H9 (cell line): ENCODE data around the gene COA1. TPM values are rescaled to one million over a fixed set of nuclear protein-coding genes. Genes with fewer than 3 reads are reported as not detected.

Experiments
- DNase-seq: peaks from one replicate; pipeline ENCODE4 v3.0.0-alpha.2; 2017
- H2AFZ ChIP-seq: one replicate; pipeline ENCODE4 v1.6.1; 2013; ENCODE audit warnings: mild to moderate bottlenecking, low read length, control low read depth, moderate library complexity
- H2AK5ac ChIP-seq: 2 replicates; pipeline ENCODE4 v1.6.1; 2013; ENCODE audit warnings: low read length, control low read depth, mixed read lengths; ENCODE audit not compliant: insufficient read length
- H2BK120ac ChIP-seq: one replicate; pipeline ENCODE4 v1.6.1; 2013; ENCODE audit warnings: low read depth, mild to moderate bottlenecking, low read length, control low read depth, inconsistent platforms; ENCODE audit not compliant: poor library complexity, severe bottlenecking
- H2BK12ac ChIP-seq: 2 replicates; pipeline ENCODE4 v1.6.1; 2013; ENCODE audit warnings: low read length, control low read depth, mixed read lengths, low read depth; ENCODE audit not compliant: insufficient read length
- H2BK15ac ChIP-seq: 2 replicates; pipeline ENCODE4 v1.6.1; 2013; ENCODE audit warnings: low read depth, low read length, control low read depth
- H2BK20ac ChIP-seq: one replicate; pipeline ENCODE4 v1.6.1; 2013; ENCODE audit warnings: low read depth, mild to moderate bottlenecking, low read length, control low read depth, inconsistent platforms; ENCODE audit not compliant: poor library complexity, severe bottlenecking
- H2BK5ac ChIP-seq: 2 replicates; pipeline ENCODE4 v1.6.1; 2013; ENCODE audit warnings: low read length, control low read depth, mixed read lengths; ENCODE audit not compliant: insufficient read length
- H3K14ac ChIP-seq: 2 replicates; pipeline ENCODE4 v1.6.1; 2013; ENCODE audit warnings: low read length, control low read depth; ENCODE audit not compliant: insufficient read depth
- H3K18ac ChIP-seq: 2 replicates; pipeline ENCODE4 v1.6.1; 2013; ENCODE audit warnings: low read depth, mild to moderate bottlenecking, mixed read lengths, low read length, control low read depth; ENCODE audit not compliant: insufficient read length
- H3K23ac ChIP-seq: 2 replicates; pipeline ENCODE4 v1.6.1; 2013; ENCODE audit warnings: low read length, control low read depth, mixed read lengths, low read depth; ENCODE audit not compliant: insufficient read length
- H3K23me2 ChIP-seq: 2 replicates; pipeline ENCODE4 v1.6.1; 2013; ENCODE audit warnings: low read depth, mild to moderate bottlenecking, mixed read lengths, low read length, control low read depth; ENCODE audit not compliant: insufficient read length, poor library complexity, severe bottlenecking
- H3K27ac ChIP-seq: 2 replicates; pipeline ENCODE4 v1.5.1; 2013; ENCODE audit warnings: low read length, control low read depth, mixed read lengths, low read depth; ENCODE audit not compliant: insufficient read length
- H3K27me3 ChIP-seq: 2 replicates; pipeline ENCODE4 v1.6.1; 2013; ENCODE audit warnings: low read length, control low read depth, inconsistent platforms; ENCODE audit not compliant: insufficient read depth
- H3K4ac ChIP-seq: 2 replicates; pipeline ENCODE4 v1.6.1; 2013; ENCODE audit warnings: low read depth, mild to moderate bottlenecking, control low read depth, inconsistent platforms, low read length, moderate library complexity
- H3K4me1 ChIP-seq: 2 replicates; pipeline ENCODE4 v1.6.1; 2013; ENCODE audit warnings: low read length, control low read depth, inconsistent platforms; ENCODE audit not compliant: insufficient read depth
- H3K4me2 ChIP-seq: 2 replicates; pipeline ENCODE4 v1.6.1; 2013; ENCODE audit warnings: low read length, control low read depth, mixed read lengths; ENCODE audit not compliant: insufficient read length, insufficient read depth
- H3K56ac ChIP-seq: 2 replicates; pipeline ENCODE4 v1.6.1; 2013; ENCODE audit warnings: low read depth, mild to moderate bottlenecking, mixed read lengths, low read length, control low read depth; ENCODE audit not compliant: insufficient read length
- H3K79me1 ChIP-seq: 2 replicates; pipeline ENCODE4 v1.6.1; 2013; ENCODE audit warnings: low read depth, mild to moderate bottlenecking, moderate library complexity, low read length, control low read depth, inconsistent platforms; ENCODE audit not compliant: insufficient read depth, poor library complexity, severe bottlenecking
- H3K79me2 ChIP-seq: 2 replicates; pipeline ENCODE4 v1.6.1; 2013; ENCODE audit warnings: low read length, control low read depth, inconsistent platforms; ENCODE audit not compliant: insufficient read depth
- H3K9ac ChIP-seq: 2 replicates; pipeline ENCODE4 v1.6.1; 2013; ENCODE audit warnings: low read length, control low read depth, mixed read lengths; ENCODE audit not compliant: insufficient read length; ENCODE audit errors: extremely low read depth
- H3K9me3 ChIP-seq: one replicate; pipeline ENCODE4 v1.6.1; 2013; ENCODE audit warnings: low read depth, low read length, inconsistent platforms; ENCODE audit not compliant: control insufficient read depth
- H3T11ph ChIP-seq: one replicate; pipeline ENCODE4 v1.6.1; 2013; ENCODE audit warnings: mild to moderate bottlenecking, low read length, control low read depth, inconsistent platforms
- H4K20me1 ChIP-seq: one replicate; pipeline ENCODE4 v1.6.1; 2013; ENCODE audit not compliant: control insufficient read depth, insufficient read length, insufficient read depth
- H4K5ac ChIP-seq: 2 replicates; pipeline ENCODE4 v1.6.1; 2013; ENCODE audit warnings: low read depth, mild to moderate bottlenecking, mixed read lengths, low read length, control low read depth; ENCODE audit not compliant: insufficient read length
- H4K8ac ChIP-seq: replicated peaks from 2 replicates; pipeline ENCODE4 v1.6.1; 2013; ENCODE audit warnings: low read length, control low read depth, mixed read lengths, low read depth; ENCODE audit not compliant: insufficient read length
- H4K91ac ChIP-seq: 2 replicates; pipeline ENCODE4 v1.6.1; 2013; ENCODE audit warnings: low read depth, mild to moderate bottlenecking, moderate library complexity, mixed read lengths, low read length, control low read depth; ENCODE audit not compliant: insufficient read length
- H3K27ac Mint-ChIP-seq, 3 experiments: 2 replicates in 2 of 3; 3 replicates in 1 of 3; pipeline ENCODE4 v1.8.0; 2020 to 2021; ENCODE audit warnings: mixed read lengths in 3 of 3, mild to moderate bottlenecking in 1 of 3, moderate library complexity in 1 of 3
- H3K27me3 Mint-ChIP-seq: 2 replicates; pipeline ENCODE4 v1.8.0; 2021; ENCODE audit warnings: low read depth, mild to moderate bottlenecking, moderate library complexity, mixed read lengths
- H3K36me3 Mint-ChIP-seq, 3 experiments: 2 replicates in 2 of 3; 3 replicates in 1 of 3; pipeline ENCODE4 v1.8.0; 2020 to 2021; ENCODE audit warnings: low read depth in 3 of 3, mixed read lengths in 3 of 3; ENCODE audit not compliant: insufficient read depth in 1 of 3
- H3K4me1 Mint-ChIP-seq, 2 experiments: 2 replicates each; pipeline ENCODE4 v1.8.0; 2020; ENCODE audit warnings: mixed read lengths in 2 of 2
- H3K4me3 Mint-ChIP-seq, 2 experiments: 2 replicates in 1 of 2; 3 replicates in 1 of 2; pipeline ENCODE4 v1.8.0; 2020 to 2021; ENCODE audit warnings: mild to moderate bottlenecking in 2 of 2, mixed read lengths in 2 of 2, moderate library complexity in 1 of 2
- H3K9me3 Mint-ChIP-seq, 2 experiments: 2 replicates in 1 of 2; 3 replicates in 1 of 2; pipeline ENCODE4 v1.8.0; 2020; ENCODE audit warnings: mild to moderate bottlenecking in 2 of 2, mixed read lengths in 2 of 2, moderate library complexity in 1 of 2
- WGBS: extraction: QIAGEN DNeasy Blood & Tissue Kit; methylation state at CpG from one replicate; pipeline ENCODE4 v1.1.7; 2013; ENCODE audit warnings: missing lambda C conversion rate, low lambda C conversion rate, mixed read lengths; ENCODE audit not compliant: insufficient read length; ENCODE audit errors: extremely low coverage; 5-methylcytosine and 5-hydroxymethylcytosine counted together
- total RNA-seq: library from RNA; stranded (reverse); gene quantifications from 2 replicates; pipeline ENCODE4 v1.2.1, GENCODE V29; 2021
- TF ChIP-seq, protein P1 (sequence below): fragments of 200-600 bp; sonication (generic); conservative IDR thresholded peaks from 3 replicates; pipeline ENCODE4 v1.8.0; 2021; ENCODE audit warnings: antibody characterized with exemption, mild to moderate bottlenecking

Gene COA1
- total RNA-seq, 1 experiment from 2014 or later = 138 TPM

DNA sequence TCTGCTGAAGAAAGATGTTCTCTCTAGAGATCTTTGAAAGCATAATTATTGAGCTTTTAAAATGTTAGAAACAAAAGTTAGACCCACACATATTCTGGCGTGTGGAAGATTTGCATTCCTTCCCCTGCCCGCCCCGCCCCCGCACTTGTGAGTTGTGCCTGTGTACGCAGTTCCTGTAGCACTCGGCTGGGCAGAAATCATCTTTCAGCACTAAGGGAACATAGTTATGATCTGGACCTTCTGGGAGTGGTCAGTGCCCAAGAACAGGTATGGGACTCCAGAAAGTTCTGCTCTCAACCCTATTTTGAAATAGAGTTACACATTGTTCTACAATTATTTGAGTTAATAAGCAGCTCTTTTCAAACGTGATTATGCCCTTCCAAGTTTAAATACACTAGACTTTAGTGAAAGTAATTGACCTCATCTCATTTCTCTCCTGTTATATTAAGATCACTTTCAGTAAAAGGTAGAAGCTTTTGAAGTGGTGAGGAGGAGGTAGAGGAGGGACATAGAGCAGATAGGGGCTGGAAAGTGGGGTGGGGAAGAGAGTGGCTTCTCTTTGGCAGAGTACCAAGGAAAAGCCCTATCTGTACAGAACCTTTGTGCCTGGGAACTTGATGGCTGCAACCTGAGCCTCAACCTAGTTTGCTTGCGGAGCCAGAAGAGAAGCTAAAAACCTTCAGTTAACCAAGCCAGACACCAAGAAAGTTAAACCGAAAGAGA lies 34.9 kb upstream of the COA1 start:
- H3K56ac ChIP-seq = no peak overlapping the region
- no peak overlapping the region for H2BK120ac ChIP-seq
- no peak overlapping the region for H3T11ph ChIP-seq
- H3K79me2 ChIP-seq = 0 out of 2 replicates have a peak, but pooled peaks cover 1% of the 10 kb centered on the region
- no peaks in the 10 kb centered on the region; the same call in 1 of the 2 replicates for H3K27me3 ChIP-seq
- no peak overlapping the region for H4K91ac ChIP-seq
- H4K5ac ChIP-seq = no peak overlapping the region
- Mint-ChIP-seq H3K4me1 (peaks cover 28 to 38% of the 10 kb centered on the region in 2 experiments), H3K27ac (no peak overlapping the region), H3K36me3 (no peaks in the 10 kb centered on the region), H3K27me3 (peaks cover 10% of the 10 kb centered on the region), H3K4me3 (no peak overlapping the region), H3K9me3 (no peaks in the 10 kb centered on the region)
- TF ChIP-seq, protein P1, sequence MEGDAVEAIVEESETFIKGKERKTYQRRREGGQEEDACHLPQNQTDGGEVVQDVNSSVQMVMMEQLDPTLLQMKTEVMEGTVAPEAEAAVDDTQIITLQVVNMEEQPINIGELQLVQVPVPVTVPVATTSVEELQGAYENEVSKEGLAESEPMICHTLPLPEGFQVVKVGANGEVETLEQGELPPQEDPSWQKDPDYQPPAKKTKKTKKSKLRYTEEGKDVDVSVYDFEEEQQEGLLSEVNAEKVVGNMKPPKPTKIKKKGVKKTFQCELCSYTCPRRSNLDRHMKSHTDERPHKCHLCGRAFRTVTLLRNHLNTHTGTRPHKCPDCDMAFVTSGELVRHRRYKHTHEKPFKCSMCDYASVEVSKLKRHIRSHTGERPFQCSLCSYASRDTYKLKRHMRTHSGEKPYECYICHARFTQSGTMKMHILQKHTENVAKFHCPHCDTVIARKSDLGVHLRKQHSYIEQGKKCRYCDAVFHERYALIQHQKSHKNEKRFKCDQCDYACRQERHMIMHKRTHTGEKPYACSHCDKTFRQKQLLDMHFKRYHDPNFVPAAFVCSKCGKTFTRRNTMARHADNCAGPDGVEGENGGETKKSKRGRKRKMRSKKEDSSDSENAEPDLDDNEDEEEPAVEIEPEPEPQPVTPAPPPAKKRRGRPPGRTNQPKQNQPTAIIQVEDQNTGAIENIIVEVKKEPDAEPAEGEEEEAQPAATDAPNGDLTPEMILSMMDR = no peak
- H3K4ac ChIP-seq = no peak overlapping the region
- H4K20me1 ChIP-seq = no peaks in the 10 kb centered on the region
- no peak overlapping the region for H2AK5ac ChIP-seq
- no peaks in the 10 kb centered on the region for H3K23me2 ChIP-seq
- no peak overlapping the region for H2BK20ac ChIP-seq
- no peak overlapping the region for H3K27ac ChIP-seq
- no CpG with 5 or more reads among the region's 9 CpGs for WGBS
- no peak overlapping the region for H4K8ac ChIP-seq
- no peak overlapping the region for H3K9ac ChIP-seq
- peaks cover 5% of the 10 kb centered on the region; the same call in 1 of the 2 replicates for H3K4me1 ChIP-seq
- H2AFZ ChIP-seq = no peak overlapping the region
- no peak for DNase-seq
- H3K79me1 ChIP-seq = no peaks in the 10 kb centered on the region
- H3K23ac ChIP-seq = no peak overlapping the region
- H2BK12ac ChIP-seq = no peak overlapping the region
- no peak overlapping the region for H3K18ac ChIP-seq
- H3K9me3 ChIP-seq = no peaks in the 10 kb centered on the region
- no peak overlapping the region for H3K4me2 ChIP-seq
- no peak overlapping the region for H2BK5ac ChIP-seq
- H3K14ac ChIP-seq = no peak overlapping the region
- no peak overlapping the region for H2BK15ac ChIP-seq
